Diencephalon (tissue), 1 donor: ENCODE data around the gene SCGB2A2. TPM values are rescaled to one million over a fixed set of nuclear protein-coding genes. Genes with fewer than 3 reads are reported as not detected.

Experiments
- total RNA-seq: library from RNA; depleted of rRNA; stranded (reverse); fragments of >200 nt; gene quantifications from one replicate; pipeline ENCODE4 v1.2.3, GENCODE V29; 2014

SCGB2A2 gene
- total RNA-seq = not detected

GRCh38 chr11:62269654-62270278 lies at the start of gene SCGB2A2:
Gene SCGB2A2 (plus strand): TSS chr11:62270158. CDS start chr11:62270217, 59 bp downstream.

GRCh38 chr11:62242021-62242420 lies 27.9 kb upstream of the SCGB2A2 start, which contains the start of gene SCGB1D2:
Gene SCGB1D2 (plus strand): TSS chr11:62242239. CDS start chr11:62242308, 69 bp downstream.

DNA sequence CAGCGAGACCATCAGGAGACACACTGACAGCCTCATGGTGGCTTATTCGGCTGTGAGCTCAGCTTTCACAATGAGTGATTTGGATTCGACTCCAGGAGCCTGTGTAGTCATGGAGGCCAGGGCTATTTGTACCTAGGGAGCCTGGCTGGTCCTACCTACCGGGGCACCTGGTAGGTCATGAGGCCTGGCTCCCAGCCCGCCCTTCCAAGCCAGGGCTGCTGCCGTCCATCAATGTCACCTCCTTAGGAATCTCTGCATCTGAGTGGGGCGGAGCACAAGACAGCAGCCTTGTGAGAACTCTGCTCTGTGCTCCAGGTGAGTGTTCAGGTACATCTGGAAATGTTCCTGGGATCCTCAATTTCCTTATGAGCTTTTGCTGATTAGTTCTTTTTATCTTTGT lies 29.0 kb downstream of the SCGB2A2 start, which contains the start of gene SCGB1D4:
Gene SCGB1D4 (minus strand): TSS at position 101 of the 400 bp plus-strand sequence. CDS start 65 bp downstream, at position 36.

Other genes with a start within 250 kb of the SCGB2A2 start
- gene INCENP, start 146.1 kb upstream of the SCGB2A2 start, total RNA-seq = 22.6 TPM
- gene SCGB1D1, start 79.9 kb upstream of the SCGB2A2 start, total RNA-seq = not detected
- gene SCGB2A1, start 61.5 kb upstream of the SCGB2A2 start, total RNA-seq = not detected
- gene SCGB1D2, start 27.9 kb upstream of the SCGB2A2 start, total RNA-seq = not detected
- not detected for gene SCGB1D4, start 28.9 kb downstream of the SCGB2A2 start, total RNA-seq
- gene ASRGL1, start 67.3 kb downstream of the SCGB2A2 start, total RNA-seq = 40.6 TPM
- gene SCGB1A1, start 148.9 kb downstream of the SCGB2A2 start, total RNA-seq = not detected